A549 (cell line): ENCODE data around the gene C7. TPM values are rescaled to one million over a fixed set of nuclear protein-coding genes. Genes with fewer than 3 reads are reported as not detected.

ENCODE experiments used
- ATAC-seq, 2 experiments: fragments of 200-7000 bp in 1 of 2; fragments of >200 bp in 1 of 2; cut with Nextera tagmentation in 1 of 2; cut with Tn5 transposase in 1 of 2; 3 replicates each; pipeline versions ENCODE4 v1.8.0 to v1.9.1; 2018 to 2020; ENCODE audit warnings: mild to moderate bottlenecking in 1 of 2, moderate library complexity in 1 of 2
- CTCF ChIA-PET: fragments of 300-600 bp; sonication (Branson Sonifier 250); formaldehyde crosslinking; extraction: SDS; loops from one replicate; lab custom pipeline; 2021; ENCODE audit warnings: antibody characterized with exemption, inconsistent platforms; lab: Yijun Ruan, JAX
- POLR2A ChIA-PET: fragments of 350-600 bp; formaldehyde crosslinking; extraction: SDS; loops from one replicate; lab custom pipeline; 2021; ENCODE audit warnings: antibody characterized with exemption, inconsistent platforms; lab: Yijun Ruan, JAX
- DNase-seq, 2 experiments: peaks; one replicate each; pipeline versions ENCODE4 v3.0.0 to v3.0.0-alpha.2; 2011 to 2016; ENCODE audit warnings: low read depth in 1 of 2, low spot score in 1 of 2
- FAIRE-seq: peaks from 2 replicates; lab custom pipeline; 2011; peaks lifted over from hg19 to GRCh38; lab: Jason Lieb, UNC
- H3K27ac ChIP-seq, 2 experiments: fragments of >200 bp; sonication (Bioruptor Twin); formaldehyde crosslinking; 3 replicates each; pipeline ENCODE4 v1.5.1; 2016 to 2017
- H3K4me1 ChIP-seq: fragments of >200 bp; sonication (Bioruptor Twin); formaldehyde crosslinking; 3 replicates; pipeline ENCODE4 v1.6.1; 2016
- H3K4me2 ChIP-seq: fragments of >200 bp; sonication (Bioruptor Twin); formaldehyde crosslinking; 3 replicates; pipeline ENCODE4 v1.6.1; 2016
- H3K4me3 ChIP-seq: fragments of >200 bp; sonication (Bioruptor Twin); formaldehyde crosslinking; 3 replicates; pipeline ENCODE4 v1.5.1; 2016
- H3K9me3 ChIP-seq: fragments of >200 bp; sonication (Bioruptor Twin); formaldehyde crosslinking; 3 replicates; pipeline ENCODE4 v1.6.1; 2016
- BHLHE40 ChIP-seq: IDR thresholded peaks from 2 replicates; pipeline ENCODE4 v1.6.1; 2012; ENCODE audit warnings: low read depth, low read length, inconsistent platforms
- CBX8 ChIP-seq: fragments of 200-600 bp; sonication (generic); IDR thresholded peaks from 2 replicates; pipeline ENCODE4 v1.6.1; 2016
- CEBPB ChIP-seq, 2 experiments: fragments of >200 bp in 1 of 2; sonication (Bioruptor Twin) in 1 of 2; formaldehyde crosslinking in 1 of 2; IDR thresholded peaks; 2 replicates each; pipeline ENCODE4 v1.6.1; 2012 to 2016
- CHD2 ChIP-seq: fragments of 150-350 bp; IDR thresholded peaks from 2 replicates; pipeline ENCODE4 v1.6.1; 2014; ENCODE audit warnings: low read length; ENCODE audit not compliant: partially characterized antibody
- CHD4 ChIP-seq: fragments of 200-600 bp; sonication (generic); IDR thresholded peaks from 2 replicates; pipeline ENCODE4 v1.6.1; 2016; ENCODE audit warnings: antibody characterized with exemption, mild to moderate bottlenecking, borderline replicate concordance
- EHF ChIP-seq: fragments of 250-450 bp; sonication (Bioruptor Pico); IDR thresholded peaks from 2 replicates; pipeline ENCODE4 v1.5.0; 2020; ENCODE audit warnings: mild to moderate bottlenecking
- EHMT2 ChIP-seq: fragments of 200-600 bp; sonication (generic); IDR thresholded peaks from 2 replicates; pipeline ENCODE4 v1.6.1; 2016; ENCODE audit warnings: antibody characterized with exemption, low read depth, mild to moderate bottlenecking, moderate library complexity
- EP300 ChIP-seq, 2 experiments: fragments of >200 bp; sonication (Bioruptor Twin); formaldehyde crosslinking; IDR thresholded peaks; 2 replicates in 1 of 2; 3 replicates in 1 of 2; pipeline ENCODE4 v1.6.1; 2016 to 2017
- ESRRA ChIP-seq: fragments of 150-350 bp; IDR thresholded peaks from 2 replicates; pipeline ENCODE4 v1.6.1; 2014; ENCODE audit warnings: mild to moderate bottlenecking, low read length, borderline replicate concordance
- FOXS1 ChIP-seq: fragments of 250-450 bp; sonication (Bioruptor Pico); IDR thresholded peaks from 2 replicates; pipeline ENCODE4 v1.5.0; 2020; ENCODE audit warnings: mild to moderate bottlenecking, moderate library complexity
- GATA3 ChIP-seq: IDR thresholded peaks from 2 replicates; pipeline ENCODE4 v1.6.1; 2012; ENCODE audit warnings: borderline replicate concordance
- HOXA7 ChIP-seq: fragments of 250-450 bp; sonication (Bioruptor Pico); IDR thresholded peaks from 2 replicates; pipeline ENCODE4 v1.5.0; 2020; ENCODE audit warnings: mild to moderate bottlenecking, moderate library complexity
- KDM1A ChIP-seq: fragments of 200-600 bp; sonication (generic); IDR thresholded peaks from 2 replicates; pipeline ENCODE4 v1.6.1; 2016; ENCODE audit warnings: low read depth, mild to moderate bottlenecking
- MAZ ChIP-seq: fragments of 150-350 bp; IDR thresholded peaks from 2 replicates; pipeline ENCODE4 v1.6.1; 2014; ENCODE audit warnings: antibody characterized with exemption, low read depth, low read length, borderline replicate concordance
- RAD21 ChIP-seq, 2 experiments: fragments of >200 bp in 1 of 2; sonication (Bioruptor Twin) in 1 of 2; formaldehyde crosslinking in 1 of 2; IDR thresholded peaks in 1 of 2; conservative IDR thresholded peaks in 1 of 2; 2 replicates in 1 of 2; 3 replicates in 1 of 2; pipeline ENCODE4 v1.6.1; 2012 to 2018; ENCODE audit warnings: inconsistent platforms in 1 of 2
- RCOR1 ChIP-seq: fragments of 150-350 bp; IDR thresholded peaks from 2 replicates; pipeline ENCODE4 v1.6.1; 2014; ENCODE audit warnings: antibody characterized with exemption, low read length, low read depth
- RNF2 ChIP-seq: fragments of 200-600 bp; sonication (generic); IDR thresholded peaks from 2 replicates; pipeline ENCODE4 v1.6.1; 2016; ENCODE audit warnings: low read depth, mild to moderate bottlenecking, antibody characterized with exemption, moderate library complexity, borderline replicate concordance
- SMC3 ChIP-seq: fragments of >200 bp; sonication (Bioruptor Twin); formaldehyde crosslinking; IDR thresholded peaks from 3 replicates; pipeline ENCODE4 v1.6.1; 2018; ENCODE audit warnings: inconsistent platforms
- TP53 ChIP-seq: fragments of 250-450 bp; sonication (Bioruptor Pico); IDR thresholded peaks from 2 replicates; pipeline ENCODE4 v1.5.0; 2021; ENCODE audit warnings: mild to moderate bottlenecking, moderate library complexity
- WGBS: methylation state at CpG from one replicate; pipeline ENCODE4 v1.1.6; 2017; ENCODE audit errors: missing lambda C conversion rate; 5-methylcytosine and 5-hydroxymethylcytosine counted together
- polyA plus RNA-seq, 4 experiments: library from polyadenylated mRNA; depleted of rRNA in 3 of 4; stranded (reverse); fragments of >200 nt; fragmentation: RNase III in 1 of 4; extraction: RNeasy Plus Mini Kit Qiagen cat#74134 plus additional on column Dnase treatment in 1 of 4; gene quantifications; 2 replicates in 3 of 4; 3 replicates in 1 of 4; pipeline ENCODE4 v1.2.3, GENCODE V29; 2011 to 2017
- TF ChIP-seq, protein P1 (sequence below): IDR thresholded peaks from 2 replicates; pipeline ENCODE4 v1.6.1; 2012
- TF ChIP-seq, protein P2 (sequence below): fragments of >200 bp; sonication (Bioruptor Twin); formaldehyde crosslinking; IDR thresholded peaks from 3 replicates; pipeline ENCODE4 v1.5.1; 2016
- TF ChIP-seq, protein P3 (sequence below): fragments of 200-600 bp; sonication (generic); IDR thresholded peaks from 2 replicates; pipeline ENCODE4 v1.6.1; 2016; ENCODE audit warnings: antibody characterized with exemption, mild to moderate bottlenecking, moderate library complexity
- TF ChIP-seq, protein P4 (sequence below): IDR thresholded peaks from 2 replicates; pipeline ENCODE4 v1.6.1; 2012
- TF ChIP-seq, protein P5 (sequence below): fragments of >200 bp; sonication (Bioruptor Twin); formaldehyde crosslinking; IDR thresholded peaks from 2 replicates; pipeline ENCODE4 v1.6.1; 2016
- TF ChIP-seq, protein P6 (sequence below): fragments of 450-650 bp; IDR thresholded peaks from 2 replicates; pipeline ENCODE4 v1.6.1; 2014; ENCODE audit warnings: antibody characterized with exemption

Gene C7
- polyA plus RNA-seq, 2 of the 4 experiments (the other 2 are of a cell fraction): not detected

DNA sequence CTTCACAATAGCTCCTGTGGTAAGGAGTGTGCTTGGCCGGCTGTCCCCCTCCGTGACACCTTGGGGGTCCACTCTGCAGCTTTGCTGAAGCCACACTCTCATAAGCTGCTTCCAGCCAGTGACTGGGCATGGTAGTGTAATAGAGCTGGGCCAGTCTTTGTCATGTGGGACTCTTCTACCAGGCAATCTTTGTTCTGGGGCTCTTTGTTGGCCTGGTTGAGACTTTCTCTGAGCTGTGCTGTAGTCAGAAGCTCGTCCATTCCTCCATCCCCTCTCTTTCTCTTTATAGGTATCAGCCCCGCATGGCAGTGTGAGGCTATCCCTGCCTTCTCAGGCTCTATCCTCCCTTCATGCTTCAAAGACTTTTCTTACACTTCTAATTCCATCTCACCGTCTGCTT is 42.5 kb upstream of the C7 start (continued):
- TF ChIP-seq CHD4 (no peak), RAD21 (conservative IDR thresholded peaks at IDR 0.05 in 1 of 2, IDR thresholded peaks at IDR 0.05 in 1 of 2) (no peak), FOXS1 (CRISPR knock-in tag) (no peak), RCOR1 (no peak), EP300 (IDR thresholded peaks at IDR 0.05) (no peak), HOXA7 (CRISPR knock-in tag) (no peak), MAZ (no peak), SMC3 (no peak), CBX8 (no peak)
- TF ChIP-seq, protein P1, sequence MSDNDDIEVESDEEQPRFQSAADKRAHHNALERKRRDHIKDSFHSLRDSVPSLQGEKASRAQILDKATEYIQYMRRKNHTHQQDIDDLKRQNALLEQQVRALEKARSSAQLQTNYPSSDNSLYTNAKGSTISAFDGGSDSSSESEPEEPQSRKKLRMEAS: no peak

DNA sequence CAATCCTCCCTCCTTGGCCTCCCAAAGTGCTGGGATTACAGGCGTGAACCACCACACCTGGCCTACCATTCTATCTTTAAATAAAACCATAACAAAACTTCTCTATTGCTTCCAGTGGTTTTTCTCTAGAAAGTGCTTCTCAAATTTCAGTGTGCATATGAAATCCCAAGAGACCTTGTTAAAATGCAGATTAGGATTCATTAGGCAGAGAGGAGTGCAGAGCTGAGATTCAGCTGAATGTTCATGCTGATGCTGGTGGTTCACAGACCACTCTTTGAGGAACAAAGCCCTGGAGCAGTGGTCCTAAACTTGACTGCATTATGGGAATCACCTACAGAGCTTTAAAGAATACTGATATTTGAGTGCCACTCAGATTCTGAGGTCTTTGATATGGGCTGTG is 39.9 kb upstream of the C7 start:
- H3K9me3 ChIP-seq: no peaks in the 10 kb centered on the region
- TF ChIP-seq CBX8: no peak
- TF ChIP-seq, protein P2, sequence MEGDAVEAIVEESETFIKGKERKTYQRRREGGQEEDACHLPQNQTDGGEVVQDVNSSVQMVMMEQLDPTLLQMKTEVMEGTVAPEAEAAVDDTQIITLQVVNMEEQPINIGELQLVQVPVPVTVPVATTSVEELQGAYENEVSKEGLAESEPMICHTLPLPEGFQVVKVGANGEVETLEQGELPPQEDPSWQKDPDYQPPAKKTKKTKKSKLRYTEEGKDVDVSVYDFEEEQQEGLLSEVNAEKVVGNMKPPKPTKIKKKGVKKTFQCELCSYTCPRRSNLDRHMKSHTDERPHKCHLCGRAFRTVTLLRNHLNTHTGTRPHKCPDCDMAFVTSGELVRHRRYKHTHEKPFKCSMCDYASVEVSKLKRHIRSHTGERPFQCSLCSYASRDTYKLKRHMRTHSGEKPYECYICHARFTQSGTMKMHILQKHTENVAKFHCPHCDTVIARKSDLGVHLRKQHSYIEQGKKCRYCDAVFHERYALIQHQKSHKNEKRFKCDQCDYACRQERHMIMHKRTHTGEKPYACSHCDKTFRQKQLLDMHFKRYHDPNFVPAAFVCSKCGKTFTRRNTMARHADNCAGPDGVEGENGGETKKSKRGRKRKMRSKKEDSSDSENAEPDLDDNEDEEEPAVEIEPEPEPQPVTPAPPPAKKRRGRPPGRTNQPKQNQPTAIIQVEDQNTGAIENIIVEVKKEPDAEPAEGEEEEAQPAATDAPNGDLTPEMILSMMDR: no peak
- TF ChIP-seq SMC3: no peak
- TF ChIP-seq, protein P3, sequence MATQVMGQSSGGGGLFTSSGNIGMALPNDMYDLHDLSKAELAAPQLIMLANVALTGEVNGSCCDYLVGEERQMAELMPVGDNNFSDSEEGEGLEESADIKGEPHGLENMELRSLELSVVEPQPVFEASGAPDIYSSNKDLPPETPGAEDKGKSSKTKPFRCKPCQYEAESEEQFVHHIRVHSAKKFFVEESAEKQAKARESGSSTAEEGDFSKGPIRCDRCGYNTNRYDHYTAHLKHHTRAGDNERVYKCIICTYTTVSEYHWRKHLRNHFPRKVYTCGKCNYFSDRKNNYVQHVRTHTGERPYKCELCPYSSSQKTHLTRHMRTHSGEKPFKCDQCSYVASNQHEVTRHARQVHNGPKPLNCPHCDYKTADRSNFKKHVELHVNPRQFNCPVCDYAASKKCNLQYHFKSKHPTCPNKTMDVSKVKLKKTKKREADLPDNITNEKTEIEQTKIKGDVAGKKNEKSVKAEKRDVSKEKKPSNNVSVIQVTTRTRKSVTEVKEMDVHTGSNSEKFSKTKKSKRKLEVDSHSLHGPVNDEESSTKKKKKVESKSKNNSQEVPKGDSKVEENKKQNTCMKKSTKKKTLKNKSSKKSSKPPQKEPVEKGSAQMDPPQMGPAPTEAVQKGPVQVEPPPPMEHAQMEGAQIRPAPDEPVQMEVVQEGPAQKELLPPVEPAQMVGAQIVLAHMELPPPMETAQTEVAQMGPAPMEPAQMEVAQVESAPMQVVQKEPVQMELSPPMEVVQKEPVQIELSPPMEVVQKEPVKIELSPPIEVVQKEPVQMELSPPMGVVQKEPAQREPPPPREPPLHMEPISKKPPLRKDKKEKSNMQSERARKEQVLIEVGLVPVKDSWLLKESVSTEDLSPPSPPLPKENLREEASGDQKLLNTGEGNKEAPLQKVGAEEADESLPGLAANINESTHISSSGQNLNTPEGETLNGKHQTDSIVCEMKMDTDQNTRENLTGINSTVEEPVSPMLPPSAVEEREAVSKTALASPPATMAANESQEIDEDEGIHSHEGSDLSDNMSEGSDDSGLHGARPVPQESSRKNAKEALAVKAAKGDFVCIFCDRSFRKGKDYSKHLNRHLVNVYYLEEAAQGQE: no peak
- TF ChIP-seq GATA3: no peak
- TF ChIP-seq CEBPB (IDR thresholded peaks at IDR 0.05): no peak
- TF ChIP-seq RNF2: no peak
- TF ChIP-seq CHD2: no peak
- TF ChIP-seq CHD4: no peak
- no peak for TF ChIP-seq ESRRA
- TF ChIP-seq RCOR1: no peak
- no peak for TF ChIP-seq TP53 (CRISPR knock-in tag)
- no peak for TF ChIP-seq EHMT2
- TF ChIP-seq BHLHE40: no peak
- TF ChIP-seq KDM1A: no peak
- no peak for TF ChIP-seq EHF
- TF ChIP-seq, protein P4, sequence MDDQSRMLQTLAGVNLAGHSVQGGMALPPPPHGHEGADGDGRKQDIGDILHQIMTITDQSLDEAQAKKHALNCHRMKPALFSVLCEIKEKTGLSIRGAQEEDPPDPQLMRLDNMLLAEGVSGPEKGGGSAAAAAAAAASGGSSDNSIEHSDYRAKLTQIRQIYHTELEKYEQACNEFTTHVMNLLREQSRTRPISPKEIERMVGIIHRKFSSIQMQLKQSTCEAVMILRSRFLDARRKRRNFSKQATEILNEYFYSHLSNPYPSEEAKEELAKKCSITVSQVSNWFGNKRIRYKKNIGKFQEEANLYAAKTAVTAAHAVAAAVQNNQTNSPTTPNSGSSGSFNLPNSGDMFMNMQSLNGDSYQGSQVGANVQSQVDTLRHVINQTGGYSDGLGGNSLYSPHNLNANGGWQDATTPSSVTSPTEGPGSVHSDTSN: no peak
- TF ChIP-seq, protein P5, sequence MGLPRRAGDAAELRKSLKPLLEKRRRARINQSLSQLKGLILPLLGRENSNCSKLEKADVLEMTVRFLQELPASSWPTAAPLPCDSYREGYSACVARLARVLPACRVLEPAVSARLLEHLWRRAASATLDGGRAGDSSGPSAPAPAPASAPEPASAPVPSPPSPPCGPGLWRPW: no peak
- TF ChIP-seq, protein P6, sequence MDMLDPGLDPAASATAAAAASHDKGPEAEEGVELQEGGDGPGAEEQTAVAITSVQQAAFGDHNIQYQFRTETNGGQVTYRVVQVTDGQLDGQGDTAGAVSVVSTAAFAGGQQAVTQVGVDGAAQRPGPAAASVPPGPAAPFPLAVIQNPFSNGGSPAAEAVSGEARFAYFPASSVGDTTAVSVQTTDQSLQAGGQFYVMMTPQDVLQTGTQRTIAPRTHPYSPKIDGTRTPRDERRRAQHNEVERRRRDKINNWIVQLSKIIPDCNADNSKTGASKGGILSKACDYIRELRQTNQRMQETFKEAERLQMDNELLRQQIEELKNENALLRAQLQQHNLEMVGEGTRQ: no peak
- ChIA-PET CTCF (no interaction called here), POLR2A (no interaction called here)
- DNase-seq (no peak), ATAC-seq (no peak), FAIRE-seq (no peak)
- no peak overlapping the region for H3K27ac ChIP-seq
- WGBS: 76% methylated on average over 1 of the region's 1 CpG
- no peak overlapping the region for H3K4me2 ChIP-seq
- no peak overlapping the region for H3K4me3 ChIP-seq
- no peaks in the 10 kb centered on the region for H3K4me1 ChIP-seq
